CD4-positive, alpha-beta T cell (primary cell): ENCODE data around the gene PPP1R13B. TPM values are rescaled to one million over a fixed set of nuclear protein-coding genes. Genes with fewer than 3 reads are reported as not detected.

Experiments used
- ATAC-seq: fragments of 200-7000 bp; cut with Tn5 transposase; one replicate; pipeline ENCODE4 v1.10.0; 2022; ENCODE audit warnings: mild to moderate bottlenecking; ENCODE audit not compliant: poor library complexity
- CTCF ChIA-PET: fragments of 350-600 bp; sonication (Branson Sonifier 250); formaldehyde crosslinking; loops from one replicate; lab custom pipeline; 2021; ENCODE audit warnings: antibody characterized with exemption, inconsistent platforms; lab: Charles Lee
- POLR2A ChIA-PET: fragments of 350-600 bp; sonication (Branson Sonifier 250); formaldehyde crosslinking; loops from one replicate; lab custom pipeline; 2021; ENCODE audit warnings: antibody characterized with exemption, inconsistent platforms; lab: Charles Lee
- DNase-seq, 14 experiments: peaks; one replicate each; pipeline ENCODE4 v3.0.0-alpha.2; 2013 to 2020; ENCODE audit warnings: mixed read lengths in 2 of 14
- H3K27ac ChIP-seq, 2 donors: one replicate each; pipeline versions ENCODE4 v1.5.1 to v1.7.0; 2013; ENCODE audit warnings: low read length in 2 of 2, low read depth in 1 of 2, mild to moderate bottlenecking in 1 of 2
- H3K27me3 ChIP-seq, 2 experiments: 1 replicate in 1 of 2; 2 replicates in 1 of 2; pipeline versions ENCODE4 v1.6.1 to v1.7.0; 2013; ENCODE audit warnings: low read length in 2 of 2, control low read depth in 1 of 2, mild to moderate bottlenecking in 1 of 2, moderate library complexity in 1 of 2; ENCODE audit not compliant: insufficient read depth in 2 of 2, control insufficient read depth in 1 of 2
- H3K36me3 ChIP-seq: one replicate; pipeline ENCODE4 v1.6.1; 2013; ENCODE audit warnings: low read length, control low read depth; ENCODE audit not compliant: insufficient read depth
- H3K4me1 ChIP-seq: one replicate; pipeline ENCODE4 v1.6.1; 2013; ENCODE audit warnings: low read length, control low read depth; ENCODE audit not compliant: insufficient read depth
- H3K4me3 ChIP-seq: one replicate; pipeline ENCODE4 v1.5.1; 2013; ENCODE audit warnings: mild to moderate bottlenecking, low read length, moderate library complexity
- H3K9me3 ChIP-seq, 2 experiments: 1 replicate in 1 of 2; 2 replicates in 1 of 2; pipeline versions ENCODE4 v1.6.1 to v1.7.0; 2013; ENCODE audit warnings: low read length in 2 of 2, mild to moderate bottlenecking in 2 of 2, control low read depth in 1 of 2, moderate library complexity in 1 of 2; ENCODE audit not compliant: control insufficient read depth in 1 of 2, insufficient read depth in 1 of 2
- H3K27ac Mint-ChIP-seq: one replicate; pipeline ENCODE4 v1.8.0; 2020; ENCODE audit warnings: mixed read lengths
- H3K27me3 Mint-ChIP-seq: one replicate; pipeline ENCODE4 v1.8.0; 2021; ENCODE audit warnings: mixed read lengths
- H3K36me3 Mint-ChIP-seq: one replicate; pipeline ENCODE4 v1.8.0; 2021; ENCODE audit warnings: low read depth, mixed read lengths
- H3K4me1 Mint-ChIP-seq: one replicate; pipeline ENCODE4 v1.8.0; 2021; ENCODE audit warnings: low read depth, mixed read lengths
- H3K4me3 Mint-ChIP-seq: one replicate; pipeline ENCODE4 v1.8.0; 2020; ENCODE audit warnings: mild to moderate bottlenecking, mixed read lengths
- H3K9me3 Mint-ChIP-seq: one replicate; pipeline ENCODE4 v1.8.0; 2020; ENCODE audit warnings: mixed read lengths
- CTCF ChIP-seq: fragments of 200-600 bp; IDR thresholded peaks from one replicate; pipeline ENCODE4 v1.8.0; 2022; ENCODE audit warnings: antibody characterized with exemption, mild to moderate bottlenecking
- intact Hi-C, 2 experiments: fragments of 100-400 bp; cut with DNase I in 1 of 2; cut with micrococcal nuclease in 1 of 2; formaldehyde crosslinking; loops; one replicate each; pipeline versions ENCODE4 v1.15.1 to v1.9.0; 2023 to 2025; cut with DNase I, micrococcal nuclease
- total RNA-seq, 174 experiments: library from RNA in 2 of 174; stranded (reverse) in 2 of 174; gene quantifications; one replicate each; pipeline ENCODE4 v1.2.3 and lab custom pipeline; 2021 to 2026

PPP1R13B gene
- total RNA-seq, 2 experiments from 2014 or later = 14.3 to 14.4 TPM

DNA sequence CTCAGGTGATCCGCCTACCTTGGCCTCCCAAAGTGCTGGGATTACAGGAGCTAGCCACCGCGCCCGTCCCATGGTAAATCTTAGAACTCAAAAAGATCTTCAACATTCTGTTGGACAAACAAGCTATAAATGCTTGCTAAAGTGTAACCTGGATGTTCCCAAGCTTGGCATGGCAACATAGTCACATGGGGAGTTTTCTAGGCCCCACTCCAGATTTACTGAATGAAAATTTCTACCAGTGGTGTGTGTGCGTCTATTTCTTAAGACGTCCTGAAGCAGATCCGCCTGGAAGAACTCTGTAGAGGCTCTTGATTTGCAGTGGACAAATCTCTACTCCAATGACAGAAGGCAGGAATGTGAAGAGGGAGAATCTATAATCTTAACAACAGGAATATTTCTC is 71.9 kb downstream of the PPP1R13B start:
- no peak for DNase-seq
- intact Hi-C loops = loop anchor here in 1 of 2 experiments (10.0 kb wide), 1 partner anchor 201 kb away; no protein-coding TSS in a partner anchor
- TF ChIP-seq CTCF = no peak
- H3K9me3 Mint-ChIP-seq = no peaks in the 10 kb centered on the region
- Histone ChIP-seq H3K27ac (no peak overlapping the region), H3K4me1 (no peaks in the 10 kb centered on the region), H3K9me3 (peaks cover 0 to 5% of the 10 kb centered on the region in 2 experiments), H3K27me3 (no peaks in the 10 kb centered on the region), H3K36me3 (peaks cover 14% of the 10 kb centered on the region), H3K4me3 (no peak overlapping the region)
- CTCF ChIA-PET = interaction anchor here (0.7 kb wide), 1 partner anchor 14 kb away, joined by 3 read pairs; no protein-coding TSS in a partner anchor
- H3K27ac Mint-ChIP-seq = no peak overlapping the region
- peaks cover 60% of the 10 kb centered on the region for H3K36me3 Mint-ChIP-seq
- no peaks in the 10 kb centered on the region for H3K27me3 Mint-ChIP-seq
- H3K4me1 Mint-ChIP-seq = no peaks in the 10 kb centered on the region
- ATAC-seq = no peak
- H3K4me3 Mint-ChIP-seq = no peak overlapping the region
- POLR2A ChIA-PET = no interaction called here

DNA sequence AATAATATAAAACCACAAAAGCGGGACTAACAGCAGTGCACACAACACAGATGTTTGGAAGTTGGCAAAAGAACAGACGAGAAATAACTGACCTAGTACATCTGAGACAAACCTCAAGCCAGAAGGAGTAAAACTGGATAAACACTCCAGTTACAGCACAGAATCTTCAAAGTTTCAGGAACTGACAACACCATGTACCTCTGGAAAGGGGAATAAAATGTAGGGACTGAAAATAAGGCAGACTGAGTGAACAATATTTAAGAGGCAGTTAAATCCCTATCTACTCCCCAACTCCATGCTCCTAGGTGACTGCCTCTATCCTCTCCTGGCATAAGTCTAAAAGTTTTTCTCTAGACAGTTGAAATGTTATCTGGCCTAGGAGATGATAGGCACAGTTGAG is 73.9 kb downstream of the PPP1R13B start:
- H3K36me3 ChIP-seq = peaks cover 14% of the 10 kb centered on the region
- Mint-ChIP-seq H3K36me3 (peaks cover 57% of the 10 kb centered on the region), H3K9me3 (no peaks in the 10 kb centered on the region), H3K27ac (no peak overlapping the region), H3K4me3 (no peak overlapping the region), H3K4me1 (no peaks in the 10 kb centered on the region), H3K27me3 (no peaks in the 10 kb centered on the region)
- no peak for TF ChIP-seq CTCF
- H3K4me1 ChIP-seq = no peaks in the 10 kb centered on the region
- ATAC-seq (no peak), DNase-seq (no peak)
- POLR2A ChIA-PET = no interaction called here
- H3K4me3 ChIP-seq = no peak overlapping the region
- intact Hi-C loops = loop anchor here in 1 of 2 experiments (10.0 kb wide), 1 partner anchor 199 kb away; no protein-coding TSS in a partner anchor
- H3K27ac ChIP-seq = no peak overlapping the region
- CTCF ChIA-PET = no interaction called here
- H3K27me3 ChIP-seq = no peaks in the 10 kb centered on the region
- peaks cover 0 to 5% of the 10 kb centered on the region in 2 experiments for H3K9me3 ChIP-seq

GRCh38 chr14:103772078-103772712 is 75.2 kb downstream of the PPP1R13B start:
- no peaks in the 10 kb centered on the region for H3K9me3 Mint-ChIP-seq
- H3K27ac Mint-ChIP-seq = no peak overlapping the region
- no peak for TF ChIP-seq CTCF
- CTCF ChIA-PET = no interaction called here
- DNase-seq (no peak), ATAC-seq (no peak)
- no peak overlapping the region for H3K4me3 Mint-ChIP-seq
- intact Hi-C loops = loop anchor here in 1 of 2 experiments (10.0 kb wide), 1 partner anchor 197 kb away; no protein-coding TSS in a partner anchor
- peaks cover 0 to 5% of the 10 kb centered on the region in 2 experiments for H3K9me3 ChIP-seq
- H3K27me3 ChIP-seq = no peaks in the 10 kb centered on the region
- H3K27me3 Mint-ChIP-seq = no peaks in the 10 kb centered on the region
- no peaks in the 10 kb centered on the region for H3K4me1 Mint-ChIP-seq
- no peak overlapping the region for H3K4me3 ChIP-seq
- H3K27ac ChIP-seq = no peak overlapping the region
- H3K36me3 Mint-ChIP-seq = peaks cover 52% of the 10 kb centered on the region
- POLR2A ChIA-PET = no interaction called here
- no peaks in the 10 kb centered on the region for H3K4me1 ChIP-seq
- H3K36me3 ChIP-seq = peaks cover 14% of the 10 kb centered on the region
